Large intestine (tissue), 3 donors: ENCODE measurements around the gene CCR5. TPM values are rescaled to one million over a fixed set of nuclear protein-coding genes. Genes with fewer than 3 reads are reported as not detected.

Experiments used
- DNase-seq, 2 donors: peaks; one replicate each; pipeline versions ENCODE4 v3.0.0 to v3.0.0-alpha.2; 2013
- H3K27ac ChIP-seq: one replicate; pipeline ENCODE4 v1.5.1; 2013; ENCODE audit warnings: low read length
- H3K27me3 ChIP-seq: 2 replicates; pipeline ENCODE4 v1.6.1; 2013; ENCODE audit warnings: low read length; ENCODE audit not compliant: control insufficient read depth, insufficient read depth
- H3K36me3 ChIP-seq: 2 replicates; pipeline ENCODE4 v1.6.1; 2013; ENCODE audit warnings: low read length; ENCODE audit not compliant: control insufficient read depth, insufficient read depth
- H3K4me1 ChIP-seq: one replicate; pipeline ENCODE4 v1.6.1; 2013; ENCODE audit warnings: low read length; ENCODE audit not compliant: control insufficient read depth, insufficient read depth
- H3K4me3 ChIP-seq: one replicate; pipeline ENCODE4 v1.5.1; 2013; ENCODE audit warnings: low read length
- H3K9me3 ChIP-seq: one replicate; pipeline ENCODE4 v1.6.1; 2013; ENCODE audit warnings: mild to moderate bottlenecking, low read depth, low read length, moderate library complexity; ENCODE audit not compliant: control insufficient read depth
- WGBS: methylation state at CpG from one replicate; pipeline ENCODE4 v1.1.5; 2013; ENCODE audit warnings: low lambda C conversion rate; ENCODE audit not compliant: insufficient coverage; 5-methylcytosine and 5-hydroxymethylcytosine counted together
- polyA plus RNA-seq: library from polyadenylated mRNA; unstranded; fragments of 120-200 nt; gene quantifications from one replicate; pipeline ENCODE4 v1.2.1, GENCODE V29; 2013

The CCR5 gene
- polyA plus RNA-seq, 1 donor: 1.8 TPM

DNA sequence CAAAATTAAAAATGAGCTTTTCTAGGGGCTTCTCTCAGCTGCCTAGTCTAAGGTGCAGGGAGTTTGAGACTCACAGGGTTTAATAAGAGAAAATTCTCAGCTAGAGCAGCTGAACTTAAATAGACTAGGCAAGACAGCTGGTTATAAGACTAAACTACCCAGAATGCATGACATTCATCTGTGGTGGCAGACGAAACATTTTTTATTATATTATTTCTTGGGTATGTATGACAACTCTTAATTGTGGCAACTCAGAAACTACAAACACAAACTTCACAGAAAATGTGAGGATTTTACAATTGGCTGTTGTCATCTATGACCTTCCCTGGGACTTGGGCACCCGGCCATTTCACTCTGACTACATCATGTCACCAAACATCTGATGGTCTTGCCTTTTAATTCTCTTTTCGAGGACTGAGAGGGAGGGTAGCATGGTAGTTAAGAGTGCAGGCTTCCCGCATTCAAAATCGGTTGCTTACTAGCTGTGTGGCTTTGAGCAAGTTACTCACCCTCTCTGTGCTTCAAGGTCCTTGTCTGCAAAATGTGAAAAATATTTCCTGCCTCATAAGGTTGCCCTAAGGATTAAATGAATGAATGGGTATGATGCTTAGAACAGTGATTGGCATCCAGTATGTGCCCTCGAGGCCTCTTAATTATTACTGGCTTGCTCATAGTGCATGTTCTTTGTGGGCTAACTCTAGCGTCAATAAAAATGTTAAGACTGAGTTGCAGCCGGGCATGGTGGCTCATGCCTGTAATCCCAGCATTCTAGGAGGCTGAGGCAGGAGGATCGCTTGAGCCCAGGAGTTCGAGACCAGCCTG lies 984 bp downstream of the CCR5 start:
- H3K9me3 ChIP-seq: no peaks in the 10 kb centered on the region
- no peak overlapping the region for H3K27ac ChIP-seq
- no peak overlapping the region for H3K4me3 ChIP-seq
- H3K36me3 ChIP-seq: no peaks in the 10 kb centered on the region
- no peaks in the 10 kb centered on the region for H3K4me1 ChIP-seq
- peaks cover 13% of the 10 kb centered on the region for H3K27me3 ChIP-seq
- WGBS: no CpG with 5 or more reads among the region's 10 CpGs
- DNase-seq: no peak

DNA sequence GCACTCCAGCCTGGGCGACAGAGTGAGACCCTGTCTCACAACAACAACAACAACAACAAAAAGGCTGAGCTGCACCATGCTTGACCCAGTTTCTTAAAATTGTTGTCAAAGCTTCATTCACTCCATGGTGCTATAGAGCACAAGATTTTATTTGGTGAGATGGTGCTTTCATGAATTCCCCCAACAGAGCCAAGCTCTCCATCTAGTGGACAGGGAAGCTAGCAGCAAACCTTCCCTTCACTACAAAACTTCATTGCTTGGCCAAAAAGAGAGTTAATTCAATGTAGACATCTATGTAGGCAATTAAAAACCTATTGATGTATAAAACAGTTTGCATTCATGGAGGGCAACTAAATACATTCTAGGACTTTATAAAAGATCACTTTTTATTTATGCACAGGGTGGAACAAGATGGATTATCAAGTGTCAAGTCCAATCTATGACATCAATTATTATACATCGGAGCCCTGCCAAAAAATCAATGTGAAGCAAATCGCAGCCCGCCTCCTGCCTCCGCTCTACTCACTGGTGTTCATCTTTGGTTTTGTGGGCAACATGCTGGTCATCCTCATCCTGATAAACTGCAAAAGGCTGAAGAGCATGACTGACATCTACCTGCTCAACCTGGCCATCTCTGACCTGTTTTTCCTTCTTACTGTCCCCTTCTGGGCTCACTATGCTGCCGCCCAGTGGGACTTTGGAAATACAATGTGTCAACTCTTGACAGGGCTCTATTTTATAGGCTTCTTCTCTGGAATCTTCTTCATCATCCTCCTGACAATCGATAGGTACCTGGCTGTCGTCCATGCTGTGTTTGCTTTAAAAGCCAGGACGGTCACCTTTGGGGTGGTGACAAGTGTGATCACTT lies 2.0 kb downstream of the CCR5 start:
- H3K36me3 ChIP-seq: no peaks in the 10 kb centered on the region
- H3K27me3 ChIP-seq: peaks cover 13% of the 10 kb centered on the region
- no peaks in the 10 kb centered on the region for H3K4me1 ChIP-seq
- no peak overlapping the region for H3K4me3 ChIP-seq
- WGBS: 67% methylated on average over 1 of the region's 9 CpGs
- no peaks in the 10 kb centered on the region for H3K9me3 ChIP-seq
- DNase-seq: no peak
- H3K27ac ChIP-seq: no peak overlapping the region

DNA sequence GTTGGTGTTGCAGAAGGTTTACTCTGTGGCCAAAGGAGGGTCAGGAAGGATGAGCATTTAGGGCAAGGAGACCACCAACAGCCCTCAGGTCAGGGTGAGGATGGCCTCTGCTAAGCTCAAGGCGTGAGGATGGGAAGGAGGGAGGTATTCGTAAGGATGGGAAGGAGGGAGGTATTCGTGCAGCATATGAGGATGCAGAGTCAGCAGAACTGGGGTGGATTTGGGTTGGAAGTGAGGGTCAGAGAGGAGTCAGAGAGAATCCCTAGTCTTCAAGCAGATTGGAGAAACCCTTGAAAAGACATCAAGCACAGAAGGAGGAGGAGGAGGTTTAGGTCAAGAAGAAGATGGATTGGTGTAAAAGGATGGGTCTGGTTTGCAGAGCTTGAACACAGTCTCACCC lies 4.0 kb downstream of the CCR5 start:
- Histone ChIP-seq H3K27ac (no peak overlapping the region), H3K27me3 (peaks cover 13% of the 10 kb centered on the region), H3K9me3 (no peaks in the 10 kb centered on the region), H3K36me3 (no peaks in the 10 kb centered on the region), H3K4me1 (no peaks in the 10 kb centered on the region), H3K4me3 (no peak overlapping the region)
- DNase-seq: no peak
- WGBS: 95% methylated on average over 3 of the region's 3 CpGs

DNA sequence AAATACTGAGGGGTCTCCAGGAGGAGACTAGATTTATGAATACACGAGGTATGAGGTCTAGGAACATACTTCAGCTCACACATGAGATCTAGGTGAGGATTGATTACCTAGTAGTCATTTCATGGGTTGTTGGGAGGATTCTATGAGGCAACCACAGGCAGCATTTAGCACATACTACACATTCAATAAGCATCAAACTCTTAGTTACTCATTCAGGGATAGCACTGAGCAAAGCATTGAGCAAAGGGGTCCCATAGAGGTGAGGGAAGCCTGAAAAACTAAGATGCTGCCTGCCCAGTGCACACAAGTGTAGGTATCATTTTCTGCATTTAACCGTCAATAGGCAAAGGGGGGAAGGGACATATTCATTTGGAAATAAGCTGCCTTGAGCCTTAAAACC lies 4.5 kb downstream of the CCR5 start:
- peaks cover 13% of the 10 kb centered on the region for H3K27me3 ChIP-seq
- H3K4me1 ChIP-seq: no peaks in the 10 kb centered on the region
- H3K4me3 ChIP-seq: no peak overlapping the region
- no peaks in the 10 kb centered on the region for H3K36me3 ChIP-seq
- H3K9me3 ChIP-seq: no peaks in the 10 kb centered on the region
- no peak for DNase-seq
- H3K27ac ChIP-seq: no peak overlapping the region
- WGBS: no CpG with 5 or more reads among the region's 2 CpGs

DNA sequence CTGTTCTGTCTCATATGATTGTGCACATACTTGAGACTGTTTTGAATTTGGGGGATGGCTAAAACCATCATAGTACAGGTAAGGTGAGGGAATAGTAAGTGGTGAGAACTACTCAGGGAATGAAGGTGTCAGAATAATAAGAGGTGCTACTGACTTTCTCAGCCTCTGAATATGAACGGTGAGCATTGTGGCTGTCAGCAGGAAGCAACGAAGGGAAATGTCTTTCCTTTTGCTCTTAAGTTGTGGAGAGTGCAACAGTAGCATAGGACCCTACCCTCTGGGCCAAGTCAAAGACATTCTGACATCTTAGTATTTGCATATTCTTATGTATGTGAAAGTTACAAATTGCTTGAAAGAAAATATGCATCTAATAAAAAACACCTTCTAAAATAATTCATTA lies 5.1 kb downstream of the CCR5 start:
- Histone ChIP-seq H3K4me3 (no peak overlapping the region), H3K4me1 (no peaks in the 10 kb centered on the region), H3K27me3 (peaks cover 13% of the 10 kb centered on the region), H3K9me3 (no peaks in the 10 kb centered on the region), H3K36me3 (no peaks in the 10 kb centered on the region), H3K27ac (no peak overlapping the region)
- WGBS: no CpG with 5 or more reads among the region's 2 CpGs
- no peak for DNase-seq

DNA sequence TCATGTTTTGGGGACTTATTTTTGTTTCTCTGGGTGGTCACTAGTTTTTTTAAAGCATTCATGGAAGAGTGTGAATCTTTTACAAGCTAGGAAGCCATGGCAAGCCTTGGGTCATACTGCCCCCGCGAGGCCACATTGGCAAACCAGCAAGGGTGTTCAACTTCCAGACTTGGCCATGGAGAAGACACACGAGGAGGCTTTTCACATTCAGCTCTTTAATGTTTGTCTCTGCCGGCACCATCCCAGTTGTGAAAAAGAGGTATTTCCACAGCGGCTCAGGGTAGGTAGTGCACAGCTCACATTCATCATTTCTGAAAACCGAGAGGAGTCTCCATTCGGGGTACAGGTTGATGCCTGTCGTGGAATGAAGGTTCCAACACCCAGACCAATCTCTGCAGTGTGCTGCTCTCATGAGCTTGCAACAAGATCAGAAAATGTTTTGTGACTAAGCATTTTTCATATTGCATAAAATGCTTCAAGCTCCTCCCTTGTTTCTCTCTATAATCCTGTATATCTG lies 7.7 kb downstream of the CCR5 start:
- Histone ChIP-seq H3K9me3 (no peaks in the 10 kb centered on the region), H3K4me3 (no peak overlapping the region), H3K27me3 (peaks cover 13% of the 10 kb centered on the region), H3K27ac (no peak overlapping the region), H3K4me1 (no peaks in the 10 kb centered on the region), H3K36me3 (no peaks in the 10 kb centered on the region)
- WGBS: no CpG with 5 or more reads among the region's 8 CpGs
- peak; percentile 41 to 45 for DNase-seq

DNA sequence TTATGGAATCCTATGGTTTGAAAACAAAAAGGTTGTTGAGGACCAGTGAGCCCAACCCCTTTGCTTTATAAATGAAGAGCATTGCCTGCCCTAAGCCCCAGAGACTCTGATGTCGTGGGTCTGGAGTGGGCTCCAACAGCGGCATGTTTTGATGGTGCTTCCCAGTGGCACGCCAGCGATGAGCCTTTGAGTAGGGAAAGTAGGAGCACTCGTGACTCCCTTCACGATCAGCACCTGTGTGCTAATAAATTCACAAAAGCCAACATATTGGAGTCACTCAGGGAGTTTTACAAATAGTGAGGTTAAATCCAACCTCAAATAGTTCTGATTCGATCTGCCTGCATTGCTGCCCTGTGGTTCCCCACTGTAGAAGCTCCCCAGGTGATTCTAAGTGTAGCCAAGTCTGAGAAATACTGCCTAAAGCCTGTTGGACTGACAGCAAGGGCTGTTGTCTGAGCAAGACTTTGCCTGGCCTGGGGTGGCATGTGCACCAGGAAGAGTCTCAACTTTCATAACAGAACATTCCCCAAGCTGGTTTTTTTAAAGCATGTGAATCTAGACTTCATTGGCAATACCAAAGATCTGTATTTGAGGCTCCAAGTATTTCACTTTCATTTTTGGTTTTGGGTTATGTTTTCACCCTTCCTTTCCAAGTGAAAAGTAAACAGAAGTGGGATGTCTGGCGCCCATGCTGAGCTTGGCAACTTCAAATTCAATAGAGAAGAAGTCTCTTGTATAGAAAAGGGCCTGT lies 9.9 kb downstream of the CCR5 start:
- Histone ChIP-seq H3K4me3 (no peak overlapping the region), H3K36me3 (no peaks in the 10 kb centered on the region), H3K27ac (no peak overlapping the region), H3K9me3 (no peaks in the 10 kb centered on the region), H3K4me1 (no peaks in the 10 kb centered on the region), H3K27me3 (no peaks in the 10 kb centered on the region)
- no peak for DNase-seq
- no CpG with 5 or more reads among the region's 8 CpGs for WGBS

DNA sequence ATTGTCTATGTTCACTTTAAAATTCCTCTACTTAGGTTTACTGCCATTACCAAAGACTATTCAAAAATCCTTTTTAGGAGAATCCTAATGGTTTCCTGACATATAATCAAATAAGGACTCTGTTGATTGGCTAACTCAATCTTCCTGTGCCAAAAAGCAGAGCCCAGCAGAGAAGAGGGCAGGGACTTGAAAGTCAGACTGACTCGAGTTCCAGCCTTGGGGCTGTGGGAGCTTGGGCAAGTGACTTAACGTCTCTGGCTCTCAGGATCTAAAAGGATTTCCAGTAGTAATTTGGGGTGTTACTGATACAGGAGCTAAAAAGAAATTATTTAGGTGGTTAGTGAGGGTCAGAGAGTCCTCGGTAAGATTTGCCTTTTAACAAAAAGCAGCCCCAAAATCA lies 10.9 kb downstream of the CCR5 start:
- peaks cover 3% of the 10 kb centered on the region for H3K4me1 ChIP-seq
- DNase-seq: no peak
- H3K27me3 ChIP-seq: no peaks in the 10 kb centered on the region
- H3K36me3 ChIP-seq: no peaks in the 10 kb centered on the region
- no peak overlapping the region for H3K4me3 ChIP-seq
- no CpG with 5 or more reads among the region's 3 CpGs for WGBS
- H3K27ac ChIP-seq: no peak overlapping the region
- no peaks in the 10 kb centered on the region for H3K9me3 ChIP-seq

DNA sequence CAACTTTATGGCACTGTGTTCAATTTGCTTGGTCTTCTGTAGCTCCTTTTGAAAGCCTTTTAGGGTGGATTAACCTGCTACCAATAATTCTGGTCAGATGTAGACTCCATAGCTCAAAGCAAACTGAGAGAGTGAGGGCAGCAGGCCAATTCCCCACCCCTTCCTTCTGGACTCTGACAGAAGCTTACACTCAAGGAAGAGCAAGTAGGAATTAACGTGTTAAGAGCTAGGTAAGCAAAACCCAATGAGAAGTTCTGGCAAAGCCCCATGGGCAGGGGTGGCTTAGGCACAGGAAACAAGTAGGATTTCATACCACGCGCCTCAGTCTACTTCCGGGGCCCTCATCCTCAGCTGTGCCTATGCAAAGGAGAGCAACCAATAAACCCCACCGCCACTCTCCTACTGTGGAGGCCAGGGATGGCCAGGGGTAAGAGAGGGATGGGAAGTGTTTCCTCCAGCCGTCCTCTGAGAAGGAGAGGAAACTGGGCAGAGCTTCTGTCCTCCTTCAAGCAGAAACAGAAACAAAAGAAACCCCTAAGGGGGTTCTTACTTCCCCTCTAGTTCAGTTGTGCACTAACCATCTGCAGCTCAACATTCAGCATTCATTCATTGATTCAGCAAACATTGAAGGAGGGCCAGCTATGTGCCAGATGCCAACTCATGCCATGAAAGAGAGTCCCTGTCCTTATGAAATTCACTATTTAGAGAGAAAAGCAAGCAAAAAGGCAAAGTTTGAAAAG lies 12.6 kb downstream of the CCR5 start:
- no peak overlapping the region for H3K4me3 ChIP-seq
- peaks cover 3% of the 10 kb centered on the region for H3K4me1 ChIP-seq
- H3K9me3 ChIP-seq: no peaks in the 10 kb centered on the region
- no peaks in the 10 kb centered on the region for H3K27me3 ChIP-seq
- H3K36me3 ChIP-seq: no peaks in the 10 kb centered on the region
- DNase-seq: peak in 1 of 2 donors; percentile 34
- H3K27ac ChIP-seq: no peak overlapping the region
- no CpG with 5 or more reads among the region's 6 CpGs for WGBS
